CD4-positive, alpha-beta T cell treated with Interleukin-17A for 1 hour (primary cell): ENCODE results near the gene ZNF236.

ENCODE experiments used
- DNase-seq: peaks from one replicate; pipeline ENCODE4 v3.0.0-alpha.2; 2020

The ZNF236 gene

GRCh38 chr18:76821875-76822505 is 367 bp upstream of the ZNF236 start:
- peak; percentile 74 for DNase-seq

DNA sequence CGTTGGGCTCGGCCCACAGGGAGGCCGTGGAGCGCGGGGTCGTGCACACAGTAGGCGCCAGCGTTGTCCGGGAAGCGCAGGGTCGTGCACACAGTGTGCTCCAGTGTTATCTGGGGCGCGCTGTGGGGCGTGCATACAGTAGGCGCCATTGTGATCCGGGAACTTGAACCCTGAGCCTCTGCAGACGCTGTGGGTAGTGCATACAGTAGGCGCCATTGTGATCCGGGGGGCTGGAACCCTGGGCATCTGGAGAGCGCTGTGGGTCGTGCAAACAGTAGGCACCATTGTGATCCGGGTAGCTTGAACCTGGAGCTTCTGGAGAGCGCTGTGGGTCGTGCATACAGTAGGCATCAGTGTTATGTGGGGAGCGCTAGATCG is 793 bp downstream of the ZNF236 start:
- DNase-seq, result no peak

- peak; percentile 3 for DNase-seq
Observed at GRCh38 chr18:76823587-76824011, 1.2 kb downstream of the ZNF236 start.

DNA sequence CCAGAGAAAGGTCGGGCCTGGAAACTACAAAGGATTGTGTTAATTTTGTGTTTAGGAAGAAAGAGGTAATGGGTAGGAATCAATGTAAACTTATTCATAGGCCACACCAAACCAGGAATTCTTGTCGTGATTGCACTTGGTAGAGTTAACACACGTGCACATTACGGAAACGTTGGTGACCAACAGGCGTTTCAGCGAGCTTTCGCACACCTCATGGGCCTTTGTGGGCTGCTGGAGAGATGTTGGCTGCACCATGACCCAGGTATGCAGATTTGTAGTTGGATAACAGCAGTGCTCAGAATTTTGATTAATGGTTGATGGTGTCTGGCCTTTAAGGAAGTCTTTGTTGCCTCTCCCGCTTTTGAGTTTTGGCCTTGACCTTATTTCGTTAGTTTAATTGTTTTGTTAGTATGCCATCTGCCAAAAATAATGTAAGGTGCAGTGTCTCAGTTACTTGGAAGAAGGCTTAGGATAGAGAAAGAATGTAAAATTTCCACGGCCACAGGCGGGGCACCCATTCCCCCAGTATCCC is 1.9 kb downstream of the ZNF236 start:
- DNase-seq, result peak; percentile 2

GRCh38 chr18:76824754-76825153 is 2.4 kb downstream of the ZNF236 start:
- no peak for DNase-seq

DNA sequence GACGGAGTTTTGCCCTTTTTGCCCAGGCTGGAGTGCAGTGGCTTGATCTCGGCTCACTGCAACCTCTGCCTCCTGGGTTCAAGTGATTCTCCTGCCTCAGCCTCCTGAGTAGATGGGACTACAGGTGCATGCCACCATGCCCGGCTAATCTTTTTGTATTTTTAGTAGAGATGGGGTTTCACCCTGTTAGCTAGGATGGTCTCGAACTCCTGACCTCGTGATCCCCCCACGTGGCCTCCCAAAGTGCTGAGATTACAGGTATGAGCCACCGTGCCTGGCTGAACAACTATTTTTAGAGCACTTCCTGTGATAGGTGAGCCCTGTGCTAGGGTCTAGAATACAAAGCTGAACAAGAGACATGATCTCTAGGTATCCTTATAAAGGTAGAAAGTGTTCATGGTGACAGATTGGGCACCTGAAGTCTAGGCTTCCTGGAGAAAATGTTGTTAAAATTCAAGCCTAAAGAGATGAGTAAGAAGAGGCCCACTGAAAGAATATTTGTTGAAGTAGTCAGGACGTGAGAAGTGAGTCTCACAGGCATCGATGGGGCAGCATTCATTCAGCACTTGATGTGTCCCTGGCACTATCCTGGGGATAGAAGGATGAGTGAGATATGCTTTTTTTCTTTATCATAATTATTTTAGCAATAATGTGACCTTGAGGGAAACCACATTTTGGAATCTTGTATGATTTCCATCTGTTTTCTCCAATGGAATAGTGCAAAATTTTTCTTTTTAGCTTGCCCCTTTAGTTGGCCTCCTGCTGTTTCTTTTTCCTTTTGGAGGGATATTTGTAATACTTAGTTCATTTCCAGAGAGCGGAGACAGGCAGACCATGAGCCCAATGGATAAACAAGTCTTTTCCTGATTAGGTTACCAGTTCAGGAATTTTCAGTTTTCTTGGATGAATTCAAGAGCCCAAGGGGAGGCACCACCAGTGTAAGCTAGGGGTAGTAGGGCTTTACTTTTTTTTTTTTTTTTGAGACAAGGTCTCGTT is 5.1 kb downstream of the ZNF236 start:
- no peak for DNase-seq

GRCh38 chr18:76834379-76834778 is 12.0 kb downstream of the ZNF236 start:
- DNase-seq, result no peak

- no peak for DNase-seq
Observed at GRCh38 chr18:76835380-76835779, 13.0 kb downstream of the ZNF236 start.

- DNase-seq, result no peak
Observed at GRCh38 chr18:76837071-76837470, 14.7 kb downstream of the ZNF236 start.

- no peak for DNase-seq
Observed at GRCh38 chr18:76838182-76838581, 15.8 kb downstream of the ZNF236 start.

- no peak for DNase-seq
Observed at GRCh38 chr18:76839086-76839794, 16.9 kb downstream of the ZNF236 start.

- no peak for DNase-seq
Observed at GRCh38 chr18:76842837-76843530, 20.6 kb downstream of the ZNF236 start.

DNA sequence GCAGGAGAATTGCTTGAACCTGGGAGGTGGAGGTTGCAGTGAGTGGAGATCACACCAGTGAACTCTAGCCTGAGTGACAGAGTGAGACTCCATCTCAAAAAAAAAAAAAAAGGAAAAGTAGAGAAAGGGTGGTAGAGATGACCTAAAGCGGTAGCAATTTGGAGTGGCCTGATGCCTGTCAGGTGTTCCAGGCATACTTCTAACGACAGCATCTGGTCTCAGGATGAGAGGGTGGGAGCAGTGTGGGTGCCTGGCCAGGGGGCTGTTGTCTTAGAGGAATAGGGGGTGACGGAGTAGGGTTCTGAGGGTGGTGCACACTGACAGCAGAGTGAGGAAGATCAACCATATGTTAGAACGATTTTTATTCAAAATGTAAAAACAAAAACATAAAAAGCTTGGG is 21.8 kb downstream of the ZNF236 start:
- DNase-seq, result no peak

DNA sequence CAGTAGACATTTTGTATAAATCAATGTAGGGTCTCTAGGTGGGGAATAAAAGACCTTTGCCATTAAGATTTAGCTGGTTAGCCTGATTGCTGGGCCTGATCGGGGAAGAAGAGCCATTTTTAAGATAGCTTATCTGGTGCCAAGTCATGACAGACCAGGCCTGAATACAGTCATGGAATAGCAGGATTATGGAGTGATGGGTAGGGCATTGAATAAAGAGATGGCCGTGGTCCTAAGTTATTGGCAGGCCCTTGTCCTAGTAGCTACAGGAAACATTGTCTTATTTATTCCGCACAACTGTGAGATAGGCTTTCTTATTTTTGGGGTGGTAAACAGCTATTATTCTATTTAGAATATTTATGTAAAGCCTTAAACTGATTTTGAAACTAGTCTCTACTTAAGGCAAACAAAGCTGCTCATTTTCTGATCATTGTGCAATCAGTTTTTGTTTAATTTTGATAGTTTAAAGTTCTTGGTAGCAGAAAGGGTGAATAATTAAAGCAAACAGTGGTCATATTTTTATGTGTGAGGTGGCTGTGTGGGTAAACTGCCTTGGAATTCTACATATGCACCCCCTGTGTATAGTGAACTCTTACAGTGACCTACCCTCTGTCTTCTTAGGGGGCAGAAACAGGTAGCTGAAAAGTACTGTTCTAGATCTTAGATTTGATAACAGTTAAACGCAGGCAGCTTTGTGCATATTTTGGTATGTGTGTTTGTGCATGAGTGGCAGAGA is 22.6 kb downstream of the ZNF236 start:
- no peak for DNase-seq

GRCh38 chr18:76846217-76846616 is 23.9 kb downstream of the ZNF236 start:
- no peak for DNase-seq

- no peak for DNase-seq
Observed at GRCh38 chr18:76847916-76848315, 25.6 kb downstream of the ZNF236 start.

- DNase-seq, result no peak
Observed at GRCh38 chr18:76850112-76850511, 27.8 kb downstream of the ZNF236 start.

DNA sequence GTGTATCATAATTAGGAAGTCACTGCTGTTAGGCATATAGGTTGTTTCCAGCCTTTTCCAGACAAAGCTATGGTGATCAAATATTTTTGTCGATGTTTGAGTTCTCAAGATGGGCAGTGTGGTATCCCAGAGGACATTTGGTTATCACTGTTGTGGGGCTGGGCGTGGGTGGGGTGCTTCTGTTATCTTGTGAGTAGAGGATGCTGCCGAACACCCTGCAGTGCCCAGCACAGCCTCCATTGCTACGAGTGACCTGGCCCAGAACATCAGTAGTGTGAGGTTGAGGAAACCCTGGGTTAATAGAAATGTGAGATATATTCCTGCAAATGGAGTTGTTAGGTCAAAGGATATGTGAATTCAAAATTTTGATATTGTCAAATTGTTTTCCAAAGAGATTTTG is 33.2 kb downstream of the ZNF236 start:
- no peak for DNase-seq

- DNase-seq, result no peak
Observed at GRCh38 chr18:76857476-76857875, 35.1 kb downstream of the ZNF236 start.

DNA sequence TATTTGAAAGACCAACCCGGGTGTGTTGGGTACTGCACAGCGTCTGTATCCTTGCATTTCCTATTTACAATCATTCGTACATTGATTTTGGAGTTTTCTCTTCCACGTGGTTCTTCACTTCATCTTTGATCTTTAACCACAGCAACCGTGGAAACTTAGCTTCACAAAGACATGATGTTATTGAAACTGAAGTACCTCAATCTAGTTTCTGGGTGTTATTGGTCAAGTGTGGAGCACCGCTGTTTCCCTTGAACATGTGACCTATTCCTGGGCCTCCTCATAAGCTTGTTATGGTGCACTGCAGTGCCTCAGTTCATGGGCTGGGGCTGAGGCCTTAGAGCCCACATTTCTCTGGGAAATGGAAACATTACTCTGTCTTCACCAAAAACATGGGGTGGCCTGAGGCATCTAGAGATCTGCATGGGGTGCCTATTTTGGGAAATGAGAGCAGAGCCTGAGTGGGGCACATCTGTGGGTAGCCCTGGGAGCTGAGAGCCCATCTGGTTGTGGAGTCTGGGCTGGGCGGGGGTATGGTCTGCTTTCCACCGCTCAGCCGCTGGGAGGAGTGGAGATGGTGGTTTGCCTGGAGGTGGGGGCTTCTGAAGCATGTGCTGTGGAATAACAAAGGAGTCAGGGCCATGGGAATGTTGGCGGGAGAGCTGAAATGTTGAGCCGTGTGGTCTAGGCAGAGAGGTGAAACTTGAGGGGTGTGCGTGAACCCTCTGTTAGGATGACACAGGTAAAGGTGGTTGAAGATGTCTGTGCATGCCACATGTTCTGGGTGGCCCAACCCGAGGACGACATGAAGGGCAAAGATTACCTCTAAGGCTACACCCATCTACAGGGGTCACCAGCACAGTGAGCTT is 37.4 kb downstream of the ZNF236 start:
- DNase-seq, result peak; percentile 2

GRCh38 chr18:76860411-76860810 is 38.1 kb downstream of the ZNF236 start:
- DNase-seq, result no peak
